GM12801 (cell line): Measurements from ENCODE around the gene HMGCS1.

ENCODE experiments used
- CTCF ChIP-seq: IDR thresholded peaks from one replicate; pipeline ENCODE4 v1.5.1; 2011; ENCODE audit warnings: control low read depth; ENCODE audit not compliant: insufficient read length; ENCODE audit errors: extremely low read depth

Gene HMGCS1

GRCh38 chr5:43268188-43268820 lies 44.9 kb downstream of the HMGCS1 start:
- TF ChIP-seq CTCF = no peak

GRCh38 chr5:43258116-43258515 lies 55.1 kb downstream of the HMGCS1 start:
- no peak for TF ChIP-seq CTCF

GRCh38 chr5:43256261-43256966 lies 56.8 kb downstream of the HMGCS1 start:
- no peak for TF ChIP-seq CTCF

- TF ChIP-seq CTCF = no peak
Measured at GRCh38 chr5:43255704-43256103, 57.5 kb downstream of the HMGCS1 start.

- no peak for TF ChIP-seq CTCF
Measured at GRCh38 chr5:43251754-43252153, 61.5 kb downstream of the HMGCS1 start.

- TF ChIP-seq CTCF = no peak
Measured at GRCh38 chr5:43245724-43246385, 67.4 kb downstream of the HMGCS1 start.

- TF ChIP-seq CTCF = no peak
Measured at GRCh38 chr5:43244823-43245565, 68.2 kb downstream of the HMGCS1 start.
